GM12878 (cell line): ENCODE data around the gene SYNPO. TPM values are rescaled to one million over a fixed set of nuclear protein-coding genes. Genes with fewer than 3 reads are reported as not detected.

Experiments
- ATAC-seq: fragments of 200-7000 bp; cut with Tn5 transposase; 3 replicates; pipeline ENCODE4 v1.9.1; 2020; ENCODE audit warnings: mild to moderate bottlenecking, moderate library complexity
- BruUV-seq: library from RNA; stranded (reverse); fragments of 400-500 nt; replicated peaks from 2 replicates; lab custom pipeline; 2021; lab: Mats Ljungman, UMichigan
- CTCF ChIA-PET: fragments of 300-600 bp; sonication (Branson Sonifier 250); formaldehyde crosslinking; extraction: SDS; loops from one replicate; lab custom pipeline; 2021; ENCODE audit warnings: inconsistent platforms; lab: Yijun Ruan, JAX
- POLR2A ChIA-PET: fragments of 350-600 bp; formaldehyde crosslinking; extraction: SDS; loops from one replicate; lab custom pipeline; 2021; ENCODE audit warnings: inconsistent platforms; lab: Charles Lee
- RAD21 ChIA-PET: fragments of 300-600 bp; sonication (Branson Sonifier 250); formaldehyde crosslinking; loops from one replicate; lab custom pipeline; 2023; ENCODE audit warnings: antibody characterized with exemption; ENCODE audit not compliant: unreplicated experiment; lab: Charles Lee
- SMC1A ChIA-PET: fragments of 300-600 bp; sonication (Branson Sonifier 250); formaldehyde crosslinking; loops from one replicate; lab custom pipeline; 2023; ENCODE audit not compliant: unreplicated experiment, uncharacterized antibody; lab: Charles Lee
- DNase-seq: peaks from one replicate; pipeline ENCODE4 v3.0.0-alpha.2; 2011; ENCODE audit warnings: low read depth, low spot score
- FAIRE-seq: peaks from 3 replicates; lab custom pipeline; 2011; peaks lifted over from hg19 to GRCh38; lab: Jason Lieb, UNC
- H2AFZ ChIP-seq: 2 replicates; pipeline ENCODE4 v1.6.0; 2011; ENCODE audit warnings: low read depth, low read length, control low read depth; ENCODE audit not compliant: control insufficient read depth
- H3K27ac ChIP-seq: 2 replicates; pipeline ENCODE4 v1.5.1; 2011; ENCODE audit warnings: control low read depth; ENCODE audit not compliant: control insufficient read depth, insufficient read depth
- H3K27me3 ChIP-seq, 2 experiments: replicated peaks in 1 of 2; 2 replicates each; pipeline versions ENCODE4 v1.6.0 to v1.6.1; 2011; ENCODE audit warnings: low read length in 1 of 2; ENCODE audit not compliant: control insufficient read depth in 2 of 2, insufficient read depth in 2 of 2
- H3K36me3 ChIP-seq, 2 experiments: 2 replicates each; pipeline ENCODE4 v1.5.1; 2011; ENCODE audit warnings: low read length in 1 of 2; ENCODE audit not compliant: control insufficient read depth in 2 of 2, insufficient read depth in 2 of 2
- H3K4me1 ChIP-seq: 2 replicates; pipeline ENCODE4 v1.6.1; 2011; ENCODE audit warnings: mild to moderate bottlenecking, low read length, moderate library complexity, mixed read lengths; ENCODE audit not compliant: control insufficient read depth, insufficient read depth
- H3K4me2 ChIP-seq: 2 replicates; pipeline ENCODE4 v1.6.0; 2011; ENCODE audit warnings: control low read depth; ENCODE audit not compliant: control insufficient read depth, insufficient read depth
- H3K4me3 ChIP-seq: fragments of 200-600 bp; sonication (generic); 2 replicates; pipeline ENCODE4 v1.5.1; 2016
- H3K79me2 ChIP-seq: 2 replicates; pipeline ENCODE4 v1.6.0; 2011; ENCODE audit warnings: low read length; ENCODE audit not compliant: control insufficient read depth, insufficient read depth
- H3K9ac ChIP-seq: 2 replicates; pipeline ENCODE4 v1.8.0; 2011; ENCODE audit warnings: low read length, control low read depth, mixed read lengths; ENCODE audit not compliant: control insufficient read depth, insufficient read depth
- H3K9me3 ChIP-seq: replicated peaks from 3 replicates; pipeline ENCODE4 v1.5.1; 2011; ENCODE audit warnings: mild to moderate bottlenecking, low read length; ENCODE audit not compliant: control insufficient read depth, insufficient read depth
- H4K20me1 ChIP-seq: 2 replicates; pipeline ENCODE4 v1.6.0; 2011; ENCODE audit not compliant: control insufficient read depth, insufficient read depth
- CBFB ChIP-seq: IDR thresholded peaks from 2 replicates; pipeline ENCODE4 v1.6.1; 2016; ENCODE audit warnings: antibody characterized with exemption, low read depth
- EED ChIP-seq: sonication (generic); IDR thresholded peaks from 2 replicates; pipeline ENCODE4 v1.6.1; 2016; ENCODE audit warnings: antibody characterized with exemption, low read depth
- ESRRA ChIP-seq: IDR thresholded peaks from 2 replicates; pipeline ENCODE4 v1.6.1; 2012; ENCODE audit warnings: mild to moderate bottlenecking, low read length, improper control_type of control experiment
- FOXK2 ChIP-seq: fragments of 450-650 bp; IDR thresholded peaks from 2 replicates; pipeline ENCODE4 v1.6.1; 2017; ENCODE audit warnings: mild to moderate bottlenecking, moderate library complexity
- HCFC1 ChIP-seq: fragments of 150-350 bp; IDR thresholded peaks from 2 replicates; pipeline ENCODE4 v1.6.1; 2014; ENCODE audit warnings: low read length
- MTA3 ChIP-seq: IDR thresholded peaks from 2 replicates; pipeline ENCODE4 v1.6.1; 2012; ENCODE audit warnings: low read length, inconsistent platforms, borderline replicate concordance
- NFYA ChIP-seq: IDR thresholded peaks from 2 replicates; pipeline ENCODE4 v1.6.1; 2011; ENCODE audit warnings: low read depth, mild to moderate bottlenecking, low read length, improper control_type of control experiment, borderline replicate concordance
- NR2F1 ChIP-seq: fragments of 450-650 bp; conservative IDR thresholded peaks from 2 replicates; pipeline ENCODE4 v1.6.1; 2017; ENCODE audit warnings: mild to moderate bottlenecking
- POLR2AphosphoS2 ChIP-seq: IDR thresholded peaks from 2 replicates; pipeline ENCODE4 v1.6.1; 2011; ENCODE audit warnings: low read depth, mild to moderate bottlenecking, low read length, improper control_type of control experiment, moderate library complexity
- POLR2AphosphoS5 ChIP-seq: IDR thresholded peaks from 2 replicates; pipeline ENCODE4 v1.6.1; 2011; ENCODE audit warnings: mild to moderate bottlenecking, low read length, inconsistent platforms
- RAD21 ChIP-seq: IDR thresholded peaks from 2 replicates; pipeline ENCODE4 v1.6.1; 2011; ENCODE audit warnings: mild to moderate bottlenecking, low read depth, low read length, moderate library complexity; ENCODE audit not compliant: insufficient read depth
- TARDBP ChIP-seq: IDR thresholded peaks from 2 replicates; pipeline ENCODE4 v1.6.1; 2016; ENCODE audit warnings: borderline replicate concordance
- WRNIP1 ChIP-seq: IDR thresholded peaks from 2 replicates; pipeline ENCODE4 v1.6.1; 2011; ENCODE audit warnings: low read depth, low read length, improper control_type of control experiment, borderline replicate concordance
- ZBTB40 ChIP-seq: fragments of 450-650 bp; IDR thresholded peaks from 2 replicates; pipeline ENCODE4 v1.6.1; 2016; ENCODE audit warnings: mild to moderate bottlenecking, moderate library complexity, borderline replicate concordance
- ZNF687 ChIP-seq: fragments of 450-650 bp; IDR thresholded peaks from 2 replicates; pipeline ENCODE4 v1.6.1; 2017; ENCODE audit warnings: mild to moderate bottlenecking, moderate library complexity
- whole genome bisulfite sequencing: methylation state at CpG from one replicate; pipeline ENCODE4 v1.1.6; 2016; ENCODE audit warnings: low lambda C conversion rate; ENCODE audit not compliant: insufficient replicate concordance, insufficient coverage; ENCODE audit errors: missing lambda C conversion rate; 5-methylcytosine and 5-hydroxymethylcytosine counted together
- in situ Hi-C: fragments of 300-500 bp; cut with MboI; formaldehyde crosslinking; loops from 9 replicates; pipeline ENCODE4 v1.14.3; 2018; ENCODE audit warnings: mixed read lengths
- intact Hi-C: fragments of 100-400 bp; cut with micrococcal nuclease; formaldehyde crosslinking; loops from one replicate; pipeline ENCODE4 v1.14.2; 2022; ENCODE audit not compliant: unreplicated experiment
- polyA plus RNA-seq, 11 experiments: library from polyadenylated mRNA; depleted of rRNA in 4 of 11; unstranded in 6 of 11; stranded (reverse) in 5 of 11; fragments of >200 nt; fragmentation: Nextera tagmentation in 4 of 11; fragmentation: Illumina TruSeq in 1 of 11; extraction: Ambion mirVana in 4 of 11; extraction: Trizol in 1 of 11; gene quantifications; 1 replicate in 1 of 11; 2 replicates in 10 of 11; pipeline versions ENCODE4 v1.2.1 to v1.2.3, GENCODE V29; 2011 to 2016; ENCODE audit warnings: inconsistent platforms in 2 of 11, missing spikeins in 2 of 11, low read depth in 1 of 11
- total RNA-seq, 4 experiments: library from RNA; depleted of rRNA in 3 of 4; stranded (reverse); fragments of >200 nt in 3 of 4; fragmentation: Illumina TruSeq in 1 of 4; extraction: Trizol in 1 of 4; gene quantifications; 2 replicates each; pipeline versions ENCODE4 v1.2.1 to v1.2.3, GENCODE V29; 2013 to 2021
- TF ChIP-seq, protein P1 (sequence below): IDR thresholded peaks from 2 replicates; pipeline ENCODE4 v1.6.1; 2012; ENCODE audit warnings: low read depth, low read length, improper control_type of control experiment

SYNPO gene
- total and polyA plus RNA-seq, 10 of the 15 experiments (the other 5 are each of a cell fraction or from before 2014, with no cell fraction given), result 0.77 to 21.0 (median 3.9) TPM

DNA sequence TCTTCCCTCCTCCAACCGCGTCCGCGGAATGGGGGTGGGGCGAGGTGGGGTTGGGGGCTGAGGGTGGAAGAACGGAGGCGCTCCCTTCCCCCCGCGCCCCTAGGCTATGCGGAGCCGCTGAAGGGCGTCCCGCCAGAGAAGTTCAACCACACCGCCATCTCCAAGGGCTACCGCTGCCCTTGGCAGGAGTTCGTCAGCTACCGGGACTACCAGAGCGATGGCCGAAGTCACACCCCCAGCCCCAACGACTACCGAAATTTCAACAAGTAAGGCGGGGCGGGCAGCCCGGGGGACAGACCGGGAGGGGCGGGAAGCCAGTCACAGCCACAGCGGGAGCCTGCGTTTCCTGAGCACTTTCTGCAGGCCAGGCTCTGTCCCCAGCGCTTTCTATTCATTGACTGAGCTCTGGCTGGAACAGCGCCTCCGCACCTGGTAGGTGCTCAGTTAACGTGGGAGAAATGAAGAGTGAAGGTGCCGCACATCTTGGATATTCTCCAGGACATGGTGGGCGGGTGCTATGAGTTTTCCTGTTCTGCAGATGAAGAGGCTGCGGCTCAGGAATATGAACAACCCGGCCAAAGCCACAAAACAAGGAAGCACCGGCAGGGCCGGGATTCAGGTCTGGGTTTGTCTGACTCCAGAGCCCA is 31.9 kb downstream of the SYNPO start (continued):
- no peak for TF ChIP-seq ZBTB40
- no peak for TF ChIP-seq NFYA
- TF ChIP-seq RAD21, result no peak
- TF ChIP-seq ESRRA, result no peak
- no peak for TF ChIP-seq TARDBP
- TF ChIP-seq CBFB, result no peak
- no peak for TF ChIP-seq EED

DNA sequence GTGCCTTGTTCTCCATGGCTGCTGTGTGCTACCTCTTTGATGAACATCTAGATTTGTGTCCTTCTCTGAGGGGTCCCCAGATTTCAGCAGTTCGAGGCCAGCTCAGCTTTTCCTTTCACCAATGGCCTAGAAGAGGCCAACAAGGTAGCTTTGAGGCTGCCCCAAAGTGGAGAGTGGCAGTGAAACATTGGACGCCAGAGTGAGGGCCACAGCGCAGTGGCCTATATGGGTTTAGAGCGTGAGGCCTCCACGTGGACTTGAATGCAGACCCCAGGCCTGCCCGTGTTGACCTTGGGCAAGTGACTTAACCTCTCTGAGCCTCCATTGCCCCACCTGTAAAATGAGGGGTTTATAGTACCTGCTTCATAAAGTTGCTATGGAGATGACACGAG is 32.4 kb downstream of the SYNPO start:
- 56% methylated on average over 7 of the region's 7 CpGs for WGBS
- Histone ChIP-seq H3K9ac (no peak overlapping the region), H3K79me2 (no peaks in the 10 kb centered on the region), H3K4me1 (no peaks in the 10 kb centered on the region), H3K9me3 (no peaks in the 10 kb centered on the region), H4K20me1 (no peaks in the 10 kb centered on the region), H3K4me2 (no peak overlapping the region; the same call in 1 of the 2 replicates), H2AFZ (no peak overlapping the region), H3K27ac (no peak overlapping the region), H3K27me3 (peaks cover 2 to 19% of the 10 kb centered on the region in 2 experiments; a peak in 2 of 4 replicates), H3K36me3 (no peaks in the 10 kb centered on the region), H3K4me3 (peak overlapping the region; percentile 50; the same call in 1 of the 2 replicates)
- no TSS peak for BruUV-seq
- no peak for DNase-seq
- CTCF ChIA-PET, result no interaction called here
- in situ Hi-C loops, result no loop called here
- RAD21 ChIA-PET, result no interaction called here
- POLR2A ChIA-PET, result no interaction called here
- intact Hi-C loops, result no loop called here
- no peak for FAIRE-seq
- no peak for ATAC-seq
- SMC1A ChIA-PET, result interaction anchor here (0.6 to 1.2 kb wide), 2 partner anchors 111 to 113 kb away, joined by 4 read pairs; no protein-coding TSS in a partner anchor
- no peak for TF ChIP-seq POLR2AphosphoS2
- no peak for TF ChIP-seq WRNIP1
- TF ChIP-seq MTA3, result no peak
- no peak for TF ChIP-seq HCFC1
- TF ChIP-seq ZNF687, result no peak
- no peak for TF ChIP-seq POLR2AphosphoS5
- no peak for TF ChIP-seq NR2F1
- TF ChIP-seq, protein P1, sequence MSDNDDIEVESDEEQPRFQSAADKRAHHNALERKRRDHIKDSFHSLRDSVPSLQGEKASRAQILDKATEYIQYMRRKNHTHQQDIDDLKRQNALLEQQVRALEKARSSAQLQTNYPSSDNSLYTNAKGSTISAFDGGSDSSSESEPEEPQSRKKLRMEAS, result no peak
- TF ChIP-seq FOXK2, result no peak
